GM21528 (cell line): ENCODE measurements around the gene NBR1.
"Not testable (repeated sequence)": the region's sequence is repeated elsewhere in the genome, so short reads cannot be mapped to it uniquely, and the experiment has no call there.

Source experiments
- ATAC-seq: cut with Tn5 transposase; IDR thresholded peaks from one replicate; pipeline ENCODE4 v1.9.1; 2021; ENCODE audit warnings: mild to moderate bottlenecking, moderate library complexity; ENCODE audit not compliant: unreplicated experiment, low FRiP score

The NBR1 gene

DNA sequence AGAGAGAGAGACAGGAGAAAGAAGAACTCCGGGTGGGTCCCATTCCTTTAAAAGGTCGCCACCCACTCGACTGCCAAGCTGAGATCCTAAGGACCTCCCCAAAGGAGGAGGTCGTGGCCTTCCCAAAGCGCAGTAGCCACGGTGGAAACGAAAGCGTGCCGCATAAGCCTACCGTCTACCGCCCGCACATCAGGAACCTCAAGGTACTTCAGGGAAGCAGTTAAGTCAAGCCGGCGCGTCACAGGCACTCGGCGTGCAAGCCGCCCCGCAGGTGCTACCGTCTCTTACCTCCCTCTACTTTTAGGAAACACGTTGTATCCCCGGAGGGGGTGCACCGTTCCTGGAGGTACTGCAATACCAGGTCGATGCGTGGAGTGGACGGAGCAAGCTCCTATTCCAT, 68.6 kb downstream of the NBR1 start:
- ATAC-seq: not testable (repeated sequence)

DNA sequence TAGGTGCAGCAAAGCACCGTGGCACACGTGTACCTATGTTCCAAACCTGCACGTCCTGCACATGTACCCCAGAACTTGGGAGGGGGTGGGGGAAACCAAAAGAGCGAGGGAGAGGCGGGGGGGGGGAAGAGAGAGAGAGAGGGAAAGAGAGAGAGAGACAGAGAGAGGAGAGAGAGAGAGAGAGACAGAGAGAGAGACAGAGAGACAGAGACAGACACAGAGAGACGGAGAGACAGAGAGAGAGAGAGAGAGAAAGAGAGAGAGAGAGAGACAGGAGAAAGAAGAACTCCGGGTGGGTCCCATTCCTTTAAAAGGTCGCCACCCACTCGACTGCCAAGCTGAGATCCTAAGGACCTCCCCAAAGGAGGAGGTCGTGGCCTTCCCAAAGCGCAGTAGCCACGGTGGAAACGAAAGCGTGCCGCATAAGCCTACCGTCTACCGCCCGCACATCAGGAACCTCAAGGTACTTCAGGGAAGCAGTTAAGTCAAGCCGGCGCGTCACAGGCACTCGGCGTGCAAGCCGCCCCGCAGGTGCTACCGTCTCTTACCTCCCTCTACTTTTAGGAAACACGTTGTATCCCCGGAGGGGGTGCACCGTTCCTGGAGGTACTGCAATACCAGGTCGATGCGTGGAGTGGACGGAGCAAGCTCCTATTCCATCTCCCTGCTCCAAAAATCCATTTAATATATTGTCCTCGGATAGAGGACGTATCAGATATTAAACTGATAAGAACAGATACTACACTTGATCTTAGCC, 69.8 kb downstream of the NBR1 start:
- ATAC-seq: not testable (repeated sequence)

DNA sequence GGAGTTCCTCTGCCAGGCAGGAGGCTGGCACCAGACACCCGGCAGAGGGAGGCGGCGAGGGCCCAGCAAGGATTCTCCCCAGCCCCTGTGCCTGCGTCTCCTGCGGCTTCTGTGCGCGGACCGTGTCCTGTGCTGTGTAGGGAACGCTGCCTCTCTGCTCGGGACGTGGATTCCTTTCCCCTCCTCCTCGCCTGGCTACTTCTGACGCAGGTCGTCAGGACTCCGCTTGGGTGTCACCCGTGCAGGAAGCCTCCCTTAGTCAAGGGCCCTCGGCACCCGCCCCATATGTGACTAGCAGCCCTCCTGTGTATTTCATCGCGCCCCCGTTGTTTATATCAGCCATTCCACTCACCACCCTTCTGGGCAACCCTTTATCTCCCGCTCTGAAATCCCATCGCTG, 75.4 kb downstream of the NBR1 start:
- not testable (repeated sequence) for ATAC-seq
